Retina (tissue), 1 donor: ENCODE measurements around the gene PSRC1.

Experiments used
- DNase-seq: peaks from one replicate; pipeline ENCODE4 v3.0.0-alpha.2; 2016

The PSRC1 gene

DNA sequence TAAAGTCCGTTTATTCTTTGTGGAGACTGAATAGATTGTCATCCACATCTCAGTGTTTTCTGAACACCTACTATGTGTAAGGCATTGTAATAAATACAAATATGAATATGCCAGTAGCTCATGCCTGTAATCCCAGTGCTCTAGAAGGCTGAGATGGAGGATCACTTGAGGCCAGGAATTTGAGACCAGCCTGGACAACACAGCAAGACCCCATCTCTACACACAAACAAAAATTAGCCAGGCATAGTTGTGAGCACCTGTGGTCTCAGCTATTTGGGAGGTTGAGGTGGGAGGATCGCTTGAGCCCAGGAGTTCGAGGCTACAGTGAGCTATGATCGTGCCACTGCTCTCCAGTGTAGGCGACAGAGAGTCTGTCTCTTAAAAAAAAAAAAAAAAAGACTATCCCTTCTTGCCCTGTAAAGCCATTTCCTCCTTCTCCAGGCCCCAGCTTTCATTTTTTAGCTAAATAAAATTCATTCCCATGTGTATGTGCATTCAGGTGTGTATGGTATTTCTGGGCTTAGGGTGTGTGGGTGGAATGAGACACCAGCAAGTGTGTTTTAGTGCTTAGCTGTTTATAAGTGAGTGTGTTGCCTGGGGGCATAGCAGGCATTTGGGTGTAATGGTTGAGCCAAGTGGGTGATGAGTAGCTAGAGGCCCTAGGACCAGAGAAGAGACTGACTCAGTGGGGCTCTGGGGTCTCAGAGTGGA, 25.8 kb downstream of the PSRC1 start:
- no peak for DNase-seq

DNA sequence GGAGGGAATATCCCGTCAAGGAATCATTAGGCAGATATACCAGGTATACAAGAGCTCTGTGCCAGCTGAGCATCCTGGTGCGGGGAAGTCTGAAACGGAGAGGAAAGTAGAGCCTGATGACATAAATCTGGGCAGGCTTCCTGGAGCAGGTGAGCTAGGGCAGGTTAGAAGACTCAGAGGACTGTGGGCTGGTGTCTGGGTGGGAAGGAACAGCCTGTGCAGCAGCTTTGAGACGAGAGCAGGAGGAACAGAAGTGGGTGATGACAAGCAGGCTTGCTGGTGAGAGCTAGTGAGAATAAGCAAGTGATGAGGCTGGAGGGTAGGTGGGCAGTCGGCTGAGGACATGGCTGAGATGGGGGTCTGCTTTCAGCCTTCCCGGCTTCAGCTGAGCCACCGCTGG, 26.9 kb downstream of the PSRC1 start:
- DNase-seq: no peak

DNA sequence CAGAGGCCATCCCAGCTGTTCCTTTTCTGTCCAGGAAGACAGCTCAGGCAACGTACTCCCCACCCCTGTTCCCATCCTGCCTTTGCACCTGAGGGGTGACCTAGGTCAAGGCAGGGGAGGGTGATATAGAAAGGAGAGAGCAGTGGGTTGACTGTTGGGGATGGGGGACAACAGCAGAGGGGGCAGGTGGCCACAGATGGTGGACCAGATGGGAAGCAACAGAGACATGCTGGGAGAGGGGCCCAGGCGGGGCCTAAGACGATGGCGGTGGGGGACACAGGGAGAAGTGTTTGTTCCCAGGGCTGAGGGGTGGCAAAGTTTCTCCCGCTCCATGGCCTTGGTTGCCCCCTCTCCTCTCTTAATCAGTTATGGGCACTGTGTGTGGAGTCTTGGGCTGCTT, 27.3 kb downstream of the PSRC1 start:
- no peak for DNase-seq

DNA sequence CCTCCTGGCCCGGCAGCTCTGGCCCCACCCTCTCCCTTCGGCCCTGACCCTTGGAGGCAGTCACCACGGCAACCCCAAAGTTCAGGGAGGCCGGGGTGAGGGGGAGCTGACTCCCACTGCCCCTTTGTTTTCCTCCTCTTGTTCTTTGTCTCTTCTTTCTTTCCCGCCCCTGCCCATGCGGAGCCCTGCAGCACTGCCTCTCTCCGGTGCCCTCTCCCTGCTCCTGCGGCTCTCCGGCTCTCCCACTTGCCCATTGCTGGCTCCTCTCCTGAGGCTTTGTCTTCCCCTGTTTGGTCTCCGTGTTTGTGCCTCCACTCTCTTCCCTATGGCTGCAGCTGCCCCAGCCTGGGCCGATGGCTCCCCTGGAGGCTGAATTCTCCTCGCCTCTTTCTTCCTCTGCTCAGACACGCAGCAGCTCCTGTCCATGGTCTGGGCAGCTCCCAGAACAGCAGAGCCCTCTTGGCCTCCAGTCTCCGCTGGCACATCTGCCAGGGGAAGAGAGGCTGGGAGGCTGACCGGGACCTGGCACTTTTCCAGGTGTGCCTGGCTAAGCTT, 27.8 kb downstream of the PSRC1 start:
- peak; percentile 87 for DNase-seq

DNA sequence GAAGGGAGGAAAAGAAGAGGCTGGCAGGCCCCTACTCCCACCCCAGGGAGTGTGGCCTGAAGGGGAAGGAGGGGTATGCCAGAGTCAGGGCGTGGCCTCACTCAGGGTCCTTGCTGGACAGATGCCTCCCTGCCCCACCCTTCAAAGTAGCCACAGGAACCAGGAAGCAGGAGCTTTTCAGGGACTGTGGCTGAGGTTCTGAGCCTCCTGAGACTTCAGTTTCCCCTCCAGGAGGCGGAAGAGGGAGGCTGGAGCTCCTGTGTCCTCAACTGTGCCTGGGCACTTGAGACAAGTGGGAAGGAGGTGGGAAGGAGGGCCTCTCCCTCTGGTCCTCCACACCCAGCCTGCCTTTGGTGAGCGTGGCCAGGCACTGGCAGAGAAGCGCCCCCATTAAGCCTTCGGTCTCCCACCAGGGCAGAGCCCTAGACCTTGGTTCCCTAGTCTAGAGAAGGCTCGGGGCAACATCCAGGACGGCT, 28.3 kb downstream of the PSRC1 start:
- DNase-seq: no peak

DNA sequence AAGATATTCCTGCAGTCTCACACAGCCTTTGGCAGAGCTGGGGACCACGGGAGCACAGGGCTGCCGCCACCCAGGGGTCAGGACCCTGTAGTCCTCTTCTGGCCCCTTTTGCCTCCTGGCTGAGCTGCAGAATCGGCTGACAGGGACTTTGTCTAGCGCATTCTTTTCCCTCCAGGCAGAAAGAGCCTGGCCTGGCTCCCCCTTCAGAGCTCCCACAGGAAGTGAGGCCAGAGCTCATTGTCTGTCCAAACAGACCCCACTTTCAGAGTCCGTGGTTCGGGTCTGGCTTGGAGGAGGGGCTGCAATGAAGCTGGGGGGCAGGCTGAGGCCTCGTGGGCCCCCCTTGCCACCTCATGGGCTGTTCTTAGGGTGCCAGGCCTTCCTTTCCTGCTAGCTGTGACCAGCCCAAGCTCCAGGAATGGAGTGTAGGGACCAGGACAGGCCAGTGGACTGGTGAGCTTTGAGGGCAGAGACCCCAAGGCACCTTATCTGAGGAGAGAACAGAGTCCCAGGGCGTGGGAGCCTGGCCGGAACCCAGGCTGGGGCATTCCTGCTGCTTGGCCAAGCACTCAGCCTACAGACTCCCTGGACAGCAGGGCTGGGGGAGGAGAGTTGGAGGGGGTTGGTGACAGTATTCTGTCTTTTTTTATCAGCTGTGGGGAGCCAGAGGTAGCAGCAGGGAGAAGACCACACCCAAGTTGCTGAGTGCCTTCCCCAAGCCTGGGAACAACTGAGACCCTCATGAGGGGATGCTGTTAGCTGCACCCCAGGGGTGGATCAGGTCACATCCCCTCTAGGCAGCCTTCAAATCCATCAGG, 28.9 kb downstream of the PSRC1 start:
- peak; percentile 80 for DNase-seq

DNA sequence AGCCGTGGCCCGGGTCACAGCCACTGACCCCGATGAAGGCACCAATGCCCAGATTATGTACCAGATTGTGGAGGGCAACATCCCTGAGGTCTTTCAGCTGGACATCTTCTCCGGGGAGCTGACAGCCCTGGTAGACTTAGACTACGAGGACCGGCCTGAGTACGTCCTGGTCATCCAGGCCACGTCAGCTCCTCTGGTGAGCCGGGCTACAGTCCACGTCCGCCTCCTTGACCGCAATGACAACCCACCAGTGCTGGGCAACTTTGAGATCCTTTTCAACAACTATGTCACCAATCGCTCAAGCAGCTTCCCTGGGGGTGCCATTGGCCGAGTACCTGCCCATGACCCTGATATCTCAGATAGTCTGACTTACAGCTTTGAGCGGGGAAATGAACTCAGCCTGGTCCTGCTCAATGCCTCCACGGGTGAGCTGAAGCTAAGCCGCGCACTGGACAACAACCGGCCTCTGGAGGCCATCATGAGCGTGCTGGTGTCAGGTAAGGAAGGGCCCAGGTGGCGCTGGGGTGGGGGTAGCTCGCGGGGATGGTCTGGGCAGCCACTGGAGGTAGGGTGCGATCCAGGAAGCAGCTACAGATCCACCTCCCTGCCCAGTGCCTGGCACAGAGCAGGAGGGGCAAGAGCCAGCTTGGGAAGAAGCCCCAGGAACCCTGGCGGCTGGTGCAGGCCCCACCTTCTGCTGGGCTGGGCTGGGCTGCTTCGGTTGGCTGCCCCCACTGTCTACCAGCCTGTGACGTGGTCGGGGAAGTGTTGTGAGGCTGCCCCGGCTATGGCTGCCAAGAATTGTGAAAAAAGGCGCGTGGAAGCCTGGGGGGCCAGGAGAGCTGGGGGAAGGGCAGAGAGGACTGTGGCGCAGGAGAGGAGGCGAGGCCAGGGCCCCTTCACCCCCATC, 29.8 kb downstream of the PSRC1 start:
- DNase-seq: peak; percentile 80

DNA sequence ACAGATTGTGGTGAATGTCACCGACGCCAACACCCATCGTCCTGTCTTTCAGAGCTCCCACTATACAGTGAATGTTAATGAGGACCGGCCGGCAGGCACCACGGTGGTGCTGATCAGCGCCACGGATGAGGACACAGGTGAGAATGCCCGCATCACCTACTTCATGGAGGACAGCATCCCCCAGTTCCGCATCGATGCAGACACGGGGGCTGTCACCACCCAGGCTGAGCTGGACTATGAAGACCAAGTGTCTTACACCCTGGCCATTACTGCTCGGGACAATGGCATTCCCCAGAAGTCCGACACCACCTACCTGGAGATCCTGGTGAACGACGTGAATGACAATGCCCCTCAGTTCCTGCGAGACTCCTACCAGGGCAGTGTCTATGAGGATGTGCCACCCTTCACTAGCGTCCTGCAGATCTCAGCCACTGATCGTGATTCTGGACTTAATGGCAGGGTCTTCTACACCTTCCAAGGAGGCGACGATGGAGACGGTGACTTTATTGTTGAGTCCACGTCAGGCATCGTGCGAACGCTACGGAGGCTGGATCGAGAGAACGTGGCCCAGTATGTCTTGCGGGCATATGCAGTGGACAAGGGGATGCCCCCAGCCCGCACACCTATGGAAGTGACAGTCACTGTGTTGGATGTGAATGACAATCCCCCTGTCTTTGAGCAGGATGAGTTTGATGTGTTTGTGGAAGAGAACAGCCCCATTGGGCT, 30.6 kb downstream of the PSRC1 start:
- DNase-seq: no peak

DNA sequence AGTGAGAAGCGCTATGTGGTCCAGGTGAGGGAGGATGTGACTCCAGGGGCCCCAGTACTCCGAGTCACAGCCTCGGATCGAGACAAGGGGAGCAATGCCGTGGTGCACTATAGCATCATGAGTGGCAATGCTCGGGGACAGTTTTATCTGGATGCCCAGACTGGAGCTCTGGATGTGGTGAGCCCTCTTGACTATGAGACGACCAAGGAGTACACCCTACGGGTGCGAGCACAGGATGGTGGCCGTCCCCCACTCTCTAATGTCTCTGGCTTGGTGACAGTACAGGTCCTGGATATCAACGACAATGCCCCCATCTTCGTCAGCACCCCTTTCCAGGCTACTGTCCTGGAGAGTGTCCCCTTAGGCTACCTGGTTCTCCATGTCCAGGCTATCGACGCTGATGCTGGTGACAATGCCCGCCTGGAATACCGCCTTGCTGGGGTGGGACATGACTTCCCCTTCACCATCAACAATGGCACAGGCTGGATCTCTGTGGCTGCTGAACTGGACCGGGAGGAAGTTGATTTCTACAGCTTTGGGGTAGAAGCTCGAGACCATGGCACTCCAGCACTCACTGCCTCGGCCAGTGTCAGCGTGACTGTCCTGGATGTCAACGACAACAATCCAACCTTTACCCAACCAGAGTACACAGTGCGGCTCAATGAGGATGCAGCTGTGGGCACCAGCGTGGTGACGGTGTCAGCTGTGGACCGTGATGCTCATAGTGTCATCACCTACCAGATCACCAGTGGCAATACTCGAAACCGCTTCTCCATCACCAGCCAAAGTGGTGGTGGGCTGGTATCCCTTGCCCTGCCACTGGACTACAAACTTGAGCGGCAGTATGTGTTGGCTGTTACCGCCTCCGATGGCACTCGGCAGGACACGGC, 31.4 kb downstream of the PSRC1 start:
- DNase-seq: no peak

DNA sequence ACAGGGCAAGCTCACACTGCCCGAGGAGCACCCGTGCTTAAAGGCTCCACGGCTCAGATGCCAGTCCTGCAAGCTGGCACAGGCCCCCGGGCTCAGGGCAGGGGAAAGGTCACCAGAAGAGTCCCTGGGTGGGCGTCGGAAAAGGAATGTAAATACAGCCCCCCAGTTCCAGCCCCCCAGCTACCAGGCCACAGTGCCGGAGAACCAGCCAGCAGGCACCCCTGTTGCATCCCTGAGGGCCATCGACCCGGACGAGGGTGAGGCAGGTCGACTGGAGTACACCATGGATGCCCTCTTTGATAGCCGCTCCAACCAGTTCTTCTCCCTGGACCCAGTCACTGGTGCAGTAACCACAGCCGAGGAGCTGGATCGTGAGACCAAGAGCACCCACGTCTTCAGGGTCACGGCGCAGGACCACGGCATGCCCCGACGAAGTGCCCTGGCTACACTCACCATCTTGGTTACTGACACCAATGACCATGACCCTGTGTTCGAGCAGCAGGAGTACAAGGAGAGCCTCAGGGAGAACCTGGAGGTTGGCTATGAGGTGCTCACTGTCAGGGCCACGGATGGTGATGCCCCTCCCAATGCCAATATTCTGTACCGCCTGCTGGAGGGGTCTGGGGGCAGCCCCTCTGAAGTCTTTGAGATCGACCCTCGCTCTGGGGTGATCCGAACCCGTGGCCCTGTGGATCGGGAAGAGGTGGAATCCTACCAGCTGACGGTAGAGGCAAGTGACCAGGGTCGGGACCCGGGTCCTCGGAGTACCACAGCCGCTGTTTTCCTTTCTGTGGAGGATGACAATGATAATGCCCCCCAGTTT, 32.3 kb downstream of the PSRC1 start:
- no peak for DNase-seq

DNA sequence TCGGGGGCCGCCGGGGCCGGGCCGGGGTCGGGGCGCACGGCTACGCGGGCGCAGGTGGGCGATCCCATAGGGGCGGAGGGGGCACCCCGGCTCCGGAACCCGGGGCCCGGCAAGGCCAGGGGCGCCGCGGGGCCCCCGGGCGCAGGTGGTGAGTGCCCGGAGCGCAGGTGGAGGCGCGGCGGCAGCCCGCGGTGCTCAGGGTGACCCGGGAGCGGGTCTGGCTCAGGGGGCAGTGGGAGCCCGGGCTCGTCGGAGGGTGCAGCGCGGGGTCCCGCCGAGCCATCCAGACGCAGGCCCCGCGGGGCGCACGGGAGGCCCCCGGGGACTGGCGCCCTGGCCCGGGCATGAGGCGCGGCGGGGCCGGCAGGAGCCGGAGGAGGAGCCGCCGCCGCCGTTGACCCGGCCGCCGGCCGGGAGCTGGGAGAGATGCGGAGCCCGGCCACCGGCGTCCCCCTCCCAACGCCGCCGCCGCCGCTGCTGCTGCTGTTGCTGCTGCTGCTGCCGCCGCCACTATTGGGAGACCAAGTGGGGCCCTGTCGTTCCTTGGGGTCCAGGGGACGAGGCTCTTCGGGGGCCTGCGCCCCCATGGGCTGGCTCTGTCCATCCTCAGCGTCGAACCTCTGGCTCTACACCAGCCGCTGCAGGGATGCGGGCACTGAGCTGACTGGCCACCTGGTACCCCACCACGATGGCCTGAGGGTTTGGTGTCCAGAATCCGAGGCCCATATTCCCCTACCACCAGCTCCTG, 33.1 kb downstream of the PSRC1 start:
- DNase-seq: no peak

DNA sequence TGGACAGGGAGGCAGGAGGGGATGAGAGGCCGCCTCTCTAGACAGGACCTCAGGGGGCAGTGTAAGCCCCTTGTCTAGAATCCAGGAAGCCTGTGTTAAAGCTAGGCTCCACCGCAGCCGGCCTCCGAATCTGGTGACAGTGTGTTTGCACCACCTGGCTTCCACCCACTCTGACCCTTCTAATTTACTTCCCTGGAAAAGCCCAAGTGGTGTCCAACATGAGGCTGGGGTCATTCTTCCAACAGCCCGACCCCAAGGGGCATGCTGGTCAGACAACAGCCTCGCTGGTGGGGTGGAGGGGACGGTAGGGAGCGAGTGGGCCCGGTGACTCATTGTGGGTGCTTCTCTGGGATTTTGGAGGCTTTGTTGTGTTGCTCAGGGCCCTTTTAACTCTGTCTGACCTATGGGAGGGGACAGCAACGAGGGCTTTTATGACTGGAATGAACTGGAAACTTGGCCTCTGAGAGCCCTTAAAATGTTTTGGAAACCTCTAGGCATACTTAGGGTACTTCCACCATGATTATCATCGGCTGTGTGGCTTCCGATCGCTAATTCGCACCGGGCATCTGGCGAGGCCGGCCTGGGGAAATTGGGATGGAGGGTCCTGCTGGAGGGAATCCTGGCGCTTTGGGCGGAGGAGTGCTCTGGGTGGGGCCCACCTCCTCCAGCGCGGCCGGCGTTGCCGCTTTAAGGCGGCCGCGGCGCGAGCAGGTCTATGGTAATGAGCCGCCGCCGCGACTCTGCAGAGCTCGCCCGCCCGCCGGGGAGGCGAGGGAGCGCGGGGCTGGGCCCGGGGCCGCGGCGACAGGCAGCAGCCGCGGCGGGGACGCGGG, 33.9 kb downstream of the PSRC1 start, which contains the start of gene CELSR2:
Gene CELSR2, plus strand, starts transcription at position 743 of the 833 bp plus-strand sequence. CDS start 541 bp downstream, outside the sequence.
- peak; percentile 90 for DNase-seq

DNA sequence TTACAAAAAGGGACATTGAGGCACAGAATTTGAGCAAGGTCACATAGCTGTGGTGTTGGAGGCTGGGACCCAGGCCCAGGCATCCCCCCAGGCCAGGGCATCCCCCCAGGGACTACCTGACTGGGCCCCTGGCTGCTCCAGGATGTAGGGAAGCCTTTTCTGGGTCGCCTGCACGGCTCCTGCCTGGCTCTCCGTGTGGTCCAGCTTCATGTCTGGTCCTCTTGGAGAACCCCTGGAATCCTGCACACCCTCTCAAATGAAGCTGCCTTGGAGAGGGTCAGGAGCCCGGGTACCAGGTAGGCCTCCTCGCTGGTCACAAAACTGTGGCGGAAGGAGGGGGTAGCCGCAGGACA, 34.5 kb downstream of the PSRC1 start:
- DNase-seq: no peak

DNA sequence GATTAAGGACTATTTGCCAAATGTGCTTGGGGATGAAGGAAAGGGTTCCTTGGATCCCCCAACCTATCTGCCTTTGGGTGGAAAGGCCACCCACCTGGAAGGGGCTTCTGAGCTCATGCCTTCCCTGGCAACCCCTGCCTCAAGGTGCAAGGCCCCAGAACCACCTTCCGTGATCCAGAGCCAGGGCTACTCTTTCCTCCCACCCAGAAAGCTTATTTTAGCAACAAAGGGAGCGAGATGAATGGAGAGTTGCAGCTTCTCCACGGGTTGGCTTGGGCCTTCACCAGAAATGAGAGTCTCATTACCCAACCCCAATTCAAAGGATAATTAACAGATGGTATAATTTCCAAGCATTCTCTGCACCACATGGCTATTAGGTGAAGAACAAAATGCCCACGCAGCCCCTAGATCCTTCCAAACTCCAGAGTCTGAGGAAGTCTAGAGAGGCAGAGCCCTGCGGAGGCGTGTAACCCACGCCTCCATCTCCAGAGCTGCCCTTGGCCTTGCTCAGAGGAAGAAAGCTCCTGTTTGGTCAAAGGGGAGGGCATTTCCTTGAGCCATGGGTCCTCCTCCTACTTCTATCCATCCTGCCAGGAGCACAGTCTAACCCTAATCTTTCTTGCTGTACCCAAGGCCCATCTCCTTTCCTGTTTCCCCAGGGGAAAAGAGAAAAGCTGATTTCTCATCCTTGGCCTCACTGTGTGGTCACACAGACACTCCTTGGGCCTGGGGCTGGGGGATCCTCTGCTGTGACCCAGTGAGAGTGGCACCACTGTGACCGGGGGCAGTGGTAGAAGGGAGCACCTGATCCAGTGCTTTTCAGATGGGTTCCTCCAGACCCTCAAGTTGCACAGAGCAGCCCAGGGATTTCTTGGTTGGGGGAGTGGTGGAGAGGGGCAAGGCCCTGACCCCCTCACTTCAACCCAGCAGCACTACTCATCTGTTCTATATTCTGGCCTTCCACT, 35.3 kb downstream of the PSRC1 start:
- DNase-seq: no peak

DNA sequence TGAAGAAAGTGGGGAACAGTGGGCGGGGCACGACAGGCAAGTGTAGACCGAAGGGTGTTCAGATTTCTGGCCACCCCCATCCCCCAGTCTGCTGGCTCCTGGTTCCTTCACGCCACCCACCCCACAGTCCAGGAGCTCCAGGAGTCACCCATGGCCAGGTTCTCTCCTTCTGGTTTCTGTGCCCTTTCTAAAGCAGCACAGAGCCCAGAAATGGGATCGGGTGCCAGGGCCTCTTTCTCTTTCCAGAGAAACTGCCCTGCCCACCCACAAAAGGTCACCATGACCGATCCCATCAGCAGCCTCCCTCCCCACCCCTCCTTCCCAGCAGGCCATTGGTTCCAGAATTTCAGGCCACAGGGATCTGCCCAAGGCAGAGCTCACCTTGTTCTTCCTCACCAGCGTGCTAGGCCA, 36.8 kb downstream of the PSRC1 start:
- no peak for DNase-seq

DNA sequence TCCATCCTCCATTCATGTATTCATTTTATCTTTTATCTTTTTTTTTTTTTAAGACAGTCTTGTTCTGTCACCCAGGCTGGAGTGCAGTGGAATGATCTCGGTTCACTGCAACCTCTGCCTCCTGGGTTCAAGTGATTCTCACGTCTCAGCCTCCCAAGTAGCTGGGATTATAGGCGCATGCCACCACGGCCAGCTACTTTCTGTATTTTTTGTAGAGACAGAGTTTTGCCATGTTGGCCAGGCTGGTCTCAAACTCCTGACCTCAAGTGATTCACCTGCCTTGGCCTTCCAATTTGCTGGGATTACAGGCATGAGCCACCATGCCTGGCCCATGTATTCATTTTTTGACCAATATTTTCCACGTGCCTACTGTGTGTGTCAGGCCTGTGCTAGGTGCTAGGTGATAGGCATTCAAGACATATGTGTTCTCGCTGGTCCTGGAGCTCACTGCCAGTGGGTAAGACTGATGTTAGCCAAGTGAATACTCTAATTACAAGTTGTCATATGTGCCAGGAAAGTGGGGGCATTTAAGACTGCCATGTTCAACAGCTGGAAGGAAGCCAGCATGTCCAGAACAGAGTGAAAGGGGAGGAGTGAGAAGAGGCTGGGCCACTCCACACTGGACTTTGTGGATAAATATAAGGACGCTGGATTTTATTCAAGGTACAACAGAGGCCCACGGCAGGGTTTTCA, 38.9 kb downstream of the PSRC1 start:
- no peak for DNase-seq

DNA sequence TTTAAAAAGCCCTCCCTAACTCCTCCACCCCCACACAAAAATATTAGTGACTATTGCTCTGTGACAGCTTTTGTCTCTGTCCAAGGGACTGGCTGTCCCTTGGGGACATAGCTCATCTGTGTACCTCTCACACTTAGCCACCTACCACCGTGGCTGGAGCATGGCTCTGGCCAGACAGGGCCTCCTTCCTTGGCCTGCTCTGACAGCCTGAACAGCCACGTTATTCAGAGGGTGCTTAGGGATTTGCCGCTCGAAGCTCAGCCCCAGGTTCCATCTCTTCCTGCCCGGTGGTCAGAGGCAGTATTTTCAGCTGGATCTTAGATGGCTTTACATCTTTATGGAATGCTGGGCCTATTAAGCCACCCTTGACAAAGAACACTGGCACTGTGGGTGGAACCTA, 39.7 kb downstream of the PSRC1 start:
- DNase-seq: no peak
